HFF-Myc (cell line): Measurements from ENCODE around the gene PLCB1.
A peak's percentile ranks its signal among the peaks of the same experiment; 100 is the strongest.

Experiments used
- DNase-seq: peaks from one replicate; pipeline ENCODE4 v3.0.0-alpha.2; 2011; ENCODE audit warnings: low read depth; ENCODE audit errors: extremely low read depth
- H3K4me3 ChIP-seq: replicated peaks from 2 replicates; pipeline ENCODE4 v1.5.1; 2011; ENCODE audit warnings: low read depth, mild to moderate bottlenecking, control low read depth, low read length
- TF ChIP-seq, protein P1 (sequence below): IDR thresholded peaks from 2 replicates; pipeline ENCODE4 v1.5.1; 2012; ENCODE audit warnings: mild to moderate bottlenecking, low read depth, low read length, control low read depth; ENCODE audit errors: missing control alignments

Gene PLCB1

DNA sequence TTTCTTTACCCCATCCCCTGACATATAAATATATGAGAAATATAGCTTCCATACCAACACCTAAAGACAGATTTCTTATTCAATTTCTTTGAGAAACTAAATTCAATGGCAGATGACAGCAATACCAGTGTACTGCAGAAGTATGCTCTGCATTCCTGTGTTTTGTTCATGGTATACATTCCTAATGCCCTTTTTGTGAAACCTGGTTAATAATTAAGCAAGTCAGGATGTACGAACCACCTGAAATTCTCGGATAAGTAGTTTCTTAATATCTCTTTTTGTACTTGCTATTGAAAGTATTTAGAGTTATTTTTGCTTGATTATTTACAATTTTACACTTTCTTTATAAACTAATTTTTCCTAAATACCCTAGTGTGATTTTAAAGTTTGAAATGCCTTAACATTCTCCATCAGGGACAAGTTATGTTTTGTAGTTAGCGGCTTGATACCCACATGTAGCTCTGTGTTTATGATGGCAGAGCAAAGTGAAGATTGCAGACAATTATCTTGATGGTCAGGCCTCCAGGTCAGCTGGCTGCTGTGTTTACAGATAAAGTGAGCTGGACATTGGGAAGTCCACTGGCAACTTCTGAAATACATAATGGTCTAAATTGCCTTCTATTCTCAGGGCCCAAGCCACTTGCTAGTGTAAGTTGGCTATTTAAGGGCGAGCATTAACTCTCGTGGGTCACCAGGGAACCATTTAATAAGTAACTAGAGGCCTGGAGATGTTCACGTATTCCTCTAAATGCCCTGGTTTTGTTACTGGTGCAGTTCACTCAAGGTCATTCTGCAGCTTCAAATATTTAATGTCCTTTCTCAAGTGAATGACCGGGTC, 58.2 kb downstream of the PLCB1 start:
- H3K4me3 ChIP-seq, result no peak overlapping the region
- DNase-seq, result no peak
- TF ChIP-seq, protein P1, sequence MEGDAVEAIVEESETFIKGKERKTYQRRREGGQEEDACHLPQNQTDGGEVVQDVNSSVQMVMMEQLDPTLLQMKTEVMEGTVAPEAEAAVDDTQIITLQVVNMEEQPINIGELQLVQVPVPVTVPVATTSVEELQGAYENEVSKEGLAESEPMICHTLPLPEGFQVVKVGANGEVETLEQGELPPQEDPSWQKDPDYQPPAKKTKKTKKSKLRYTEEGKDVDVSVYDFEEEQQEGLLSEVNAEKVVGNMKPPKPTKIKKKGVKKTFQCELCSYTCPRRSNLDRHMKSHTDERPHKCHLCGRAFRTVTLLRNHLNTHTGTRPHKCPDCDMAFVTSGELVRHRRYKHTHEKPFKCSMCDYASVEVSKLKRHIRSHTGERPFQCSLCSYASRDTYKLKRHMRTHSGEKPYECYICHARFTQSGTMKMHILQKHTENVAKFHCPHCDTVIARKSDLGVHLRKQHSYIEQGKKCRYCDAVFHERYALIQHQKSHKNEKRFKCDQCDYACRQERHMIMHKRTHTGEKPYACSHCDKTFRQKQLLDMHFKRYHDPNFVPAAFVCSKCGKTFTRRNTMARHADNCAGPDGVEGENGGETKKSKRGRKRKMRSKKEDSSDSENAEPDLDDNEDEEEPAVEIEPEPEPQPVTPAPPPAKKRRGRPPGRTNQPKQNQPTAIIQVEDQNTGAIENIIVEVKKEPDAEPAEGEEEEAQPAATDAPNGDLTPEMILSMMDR, result no peak

DNA sequence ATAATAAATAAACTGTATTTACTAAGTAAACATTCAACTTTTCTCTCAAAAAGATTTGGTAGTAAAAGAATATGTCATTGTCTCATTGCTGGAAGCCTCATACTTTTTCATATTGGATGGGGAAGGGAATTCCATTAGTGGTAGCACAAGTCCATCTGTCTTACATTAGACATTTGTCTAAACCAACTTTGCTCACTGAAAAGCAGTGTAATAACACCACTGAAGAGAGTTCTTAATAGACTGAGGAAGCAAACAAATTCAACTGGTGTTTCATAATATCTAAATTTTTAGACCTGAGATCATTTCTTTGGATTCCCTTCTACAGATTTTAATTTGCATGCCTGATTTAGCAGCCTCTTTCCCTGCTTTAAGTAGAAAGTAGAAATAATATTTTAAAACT, 62.7 kb downstream of the PLCB1 start:
- peak; percentile 17 for DNase-seq
- no peak overlapping the region for H3K4me3 ChIP-seq
- TF ChIP-seq, protein P1, result no peak

- no peak for DNase-seq
- TF ChIP-seq, protein P1, result no peak
- no peak overlapping the region for H3K4me3 ChIP-seq
Measured at GRCh38 chr20:8196096-8196495, 64.0 kb downstream of the PLCB1 start.

GRCh38 chr20:8200220-8200619, 68.2 kb downstream of the PLCB1 start:
- no peak for DNase-seq
- no peak overlapping the region for H3K4me3 ChIP-seq
- TF ChIP-seq, protein P1, result no peak

- TF ChIP-seq, protein P1, result no peak
- DNase-seq, result no peak
- H3K4me3 ChIP-seq, result no peak overlapping the region
Measured at GRCh38 chr20:8203366-8203765, 71.3 kb downstream of the PLCB1 start.

- DNase-seq, result no peak
Measured at GRCh38 chr20:8205996-8206395, 73.9 kb downstream of the PLCB1 start.

More at GRCh38 chr20:8205996-8206395, 73.9 kb downstream of the PLCB1 start:
- H3K4me3 ChIP-seq, result no peak overlapping the region
- TF ChIP-seq, protein P1, result no peak
